T-helper 1 cell (primary cell): ENCODE results near the gene CCNY.

Experiments
- DNase-seq, 5 donors: peaks; one replicate each; pipeline ENCODE4 v3.0.0-alpha.2; 2012 to 2020

The CCNY gene

GRCh38 chr10:35565602-35566081 is 229.3 kb downstream of the CCNY start:
- no peak for DNase-seq

DNA sequence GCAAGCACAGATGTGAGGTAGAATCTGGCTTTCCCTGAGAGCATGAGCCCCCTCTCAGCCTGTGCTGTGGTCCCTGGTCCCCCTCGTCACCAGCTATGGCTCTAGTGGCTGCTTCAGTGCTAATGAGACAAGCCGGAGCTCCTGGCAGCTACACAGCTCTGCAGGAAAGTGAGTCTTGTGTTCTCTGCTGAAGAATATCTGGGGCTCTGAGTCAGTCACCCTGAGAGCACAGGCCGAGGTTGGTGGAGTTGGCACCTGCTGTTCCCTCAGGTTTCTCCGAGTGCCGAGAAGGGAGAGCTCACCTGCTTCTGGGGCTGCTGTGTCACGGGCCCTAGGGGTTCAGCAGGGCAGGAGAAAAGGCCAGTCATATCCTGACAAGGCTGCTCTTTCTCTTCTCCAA is 231.6 kb downstream of the CCNY start:
- no peak for DNase-seq

DNA sequence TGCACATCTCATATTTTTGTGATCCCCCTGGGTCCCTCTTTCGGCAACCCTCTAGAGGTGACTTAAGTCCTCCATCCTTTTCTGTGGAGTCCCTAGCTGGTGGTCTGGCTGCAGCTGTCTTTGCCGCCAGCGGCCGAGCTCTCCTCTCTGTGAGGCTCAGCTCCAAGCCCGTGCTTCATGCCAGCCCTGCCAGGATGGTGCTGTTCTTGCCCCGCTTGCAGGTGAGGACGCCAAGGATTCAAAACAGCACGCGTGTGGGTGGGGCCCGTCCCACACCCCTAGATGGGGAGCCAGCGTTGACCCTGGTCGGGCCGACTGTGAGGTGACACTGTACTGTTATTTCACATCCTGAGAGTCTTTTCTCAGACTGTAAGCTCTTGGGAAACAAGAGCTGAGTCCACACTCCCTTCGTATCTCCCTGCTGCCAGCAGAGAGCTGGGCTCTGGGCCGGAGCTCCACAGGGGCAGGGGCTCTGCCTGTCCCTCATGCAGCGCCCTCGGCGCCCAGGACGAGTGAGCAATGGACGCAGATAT is 232.2 kb downstream of the CCNY start:
- no peak for DNase-seq

DNA sequence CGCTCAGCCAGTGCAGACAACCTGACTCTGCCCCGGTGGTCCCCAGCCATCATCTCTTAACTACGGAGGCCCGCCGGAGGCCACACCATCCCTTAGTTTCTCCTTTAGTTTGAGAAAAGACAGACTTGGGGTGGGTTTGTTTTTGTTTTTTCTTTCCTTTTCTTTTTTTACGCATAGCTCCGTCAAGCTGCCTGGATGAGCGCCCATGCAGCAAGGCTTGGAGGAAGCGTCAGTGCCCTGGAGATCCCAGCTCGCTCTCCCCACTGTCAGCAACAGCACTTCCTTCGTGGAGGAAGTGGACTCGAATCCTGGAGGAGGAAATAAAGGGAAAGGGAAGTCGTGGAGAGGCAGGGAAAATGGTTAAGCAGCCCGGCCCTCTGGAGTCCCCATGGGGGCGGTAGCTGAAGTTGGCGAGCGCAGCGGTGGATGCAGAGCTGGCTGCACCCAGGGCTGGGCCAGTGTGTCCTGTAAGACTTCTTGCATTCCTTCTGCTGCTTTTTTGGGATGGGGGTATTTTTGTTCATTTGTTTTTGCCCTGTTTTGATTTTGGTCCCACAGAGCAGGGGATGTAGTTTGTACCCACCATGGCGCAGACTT is 232.9 kb downstream of the CCNY start:
- DNase-seq: no peak

- no peak for DNase-seq
These were observed 233.5 kb downstream of the CCNY start for GRCh38 chr10:35569836-35570235.

DNA sequence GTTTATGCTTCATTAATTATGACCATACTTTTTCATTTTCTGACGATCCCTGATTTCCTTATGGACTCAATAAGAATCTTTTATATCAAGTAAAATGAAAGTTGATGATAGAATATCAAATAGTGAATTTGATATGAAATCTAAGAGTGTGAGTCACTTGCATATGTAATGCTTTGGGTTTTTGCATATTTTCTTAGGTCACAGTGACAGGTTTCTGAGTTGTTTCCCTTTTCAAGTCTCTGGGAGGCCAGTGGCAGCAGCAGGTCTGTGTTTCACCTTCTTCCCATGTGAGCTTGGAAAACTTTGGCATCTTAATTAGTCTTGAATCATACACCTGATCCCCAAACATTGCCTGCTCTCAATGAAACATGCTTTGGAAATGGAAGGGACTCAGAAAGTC is 234.1 kb downstream of the CCNY start:
- no peak for DNase-seq

- no peak for DNase-seq
These were observed 236.3 kb downstream of the CCNY start for GRCh38 chr10:35572583-35572982.

DNA sequence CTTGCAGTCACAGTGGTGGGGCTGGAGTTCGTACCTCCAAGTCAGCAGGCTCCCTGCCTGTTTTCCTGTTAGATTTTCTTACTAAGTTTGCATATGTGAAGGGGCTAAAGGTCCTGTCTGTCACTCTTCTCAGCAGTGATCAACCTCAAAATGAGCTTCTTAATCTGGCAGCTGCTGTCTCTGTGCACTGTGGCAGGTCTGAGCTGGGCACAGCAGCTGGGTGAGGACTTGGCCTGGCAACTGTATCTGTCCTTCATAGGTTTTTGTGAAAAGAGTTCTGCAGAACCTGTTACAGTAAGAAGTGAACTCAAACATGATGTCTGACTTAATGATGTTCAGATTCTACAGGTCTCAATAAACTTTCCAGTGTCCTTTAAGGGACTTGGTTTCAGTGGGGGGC is 237.5 kb downstream of the CCNY start:
- no peak for DNase-seq

DNA sequence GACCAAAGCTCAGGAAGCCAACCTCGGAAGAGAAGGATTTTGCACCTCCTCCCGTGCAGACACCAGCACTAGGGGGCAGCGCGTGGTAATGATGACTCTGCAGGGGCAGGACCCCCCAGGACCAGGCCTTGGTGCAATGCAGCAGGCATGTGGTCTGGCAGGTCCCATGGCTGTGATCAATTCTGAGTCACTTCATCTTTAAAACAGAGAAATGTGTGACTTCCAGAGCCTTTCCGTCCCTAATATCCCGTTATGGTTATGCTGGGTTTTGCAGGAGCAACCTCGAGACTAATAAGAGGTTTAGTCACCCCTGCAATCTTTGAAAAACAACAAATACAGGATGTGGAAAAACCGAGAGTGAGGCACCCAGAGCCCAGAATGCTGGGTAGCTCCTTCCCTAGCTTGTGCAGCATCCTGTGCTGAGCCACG is 238.6 kb downstream of the CCNY start:
- no peak for DNase-seq

- no peak for DNase-seq
These were observed 239.3 kb downstream of the CCNY start for GRCh38 chr10:35575640-35576039.

GRCh38 chr10:35576730-35577129 is 240.4 kb downstream of the CCNY start:
- no peak for DNase-seq

- DNase-seq: no peak
These were observed 241.8 kb downstream of the CCNY start for GRCh38 chr10:35577926-35578617.

DNA sequence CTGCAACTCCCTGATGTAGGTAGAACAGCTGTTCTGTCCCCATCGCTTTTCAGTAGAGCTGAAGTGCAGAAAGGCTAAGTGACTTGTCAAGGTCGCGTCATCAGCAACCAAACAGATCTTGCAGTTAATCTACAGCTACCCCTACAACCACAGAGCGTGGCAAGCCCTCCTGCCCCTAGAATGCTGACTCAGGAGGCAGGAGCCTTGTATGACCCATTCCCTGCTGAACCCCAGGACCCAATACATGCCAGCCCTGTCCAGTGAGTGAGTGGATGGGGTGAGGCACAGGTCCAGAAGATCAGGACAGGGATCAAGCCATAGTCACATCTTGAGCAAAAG is 242.3 kb downstream of the CCNY start:
- DNase-seq: no peak

GRCh38 chr10:35579116-35579515 is 242.8 kb downstream of the CCNY start:
- no peak for DNase-seq

DNA sequence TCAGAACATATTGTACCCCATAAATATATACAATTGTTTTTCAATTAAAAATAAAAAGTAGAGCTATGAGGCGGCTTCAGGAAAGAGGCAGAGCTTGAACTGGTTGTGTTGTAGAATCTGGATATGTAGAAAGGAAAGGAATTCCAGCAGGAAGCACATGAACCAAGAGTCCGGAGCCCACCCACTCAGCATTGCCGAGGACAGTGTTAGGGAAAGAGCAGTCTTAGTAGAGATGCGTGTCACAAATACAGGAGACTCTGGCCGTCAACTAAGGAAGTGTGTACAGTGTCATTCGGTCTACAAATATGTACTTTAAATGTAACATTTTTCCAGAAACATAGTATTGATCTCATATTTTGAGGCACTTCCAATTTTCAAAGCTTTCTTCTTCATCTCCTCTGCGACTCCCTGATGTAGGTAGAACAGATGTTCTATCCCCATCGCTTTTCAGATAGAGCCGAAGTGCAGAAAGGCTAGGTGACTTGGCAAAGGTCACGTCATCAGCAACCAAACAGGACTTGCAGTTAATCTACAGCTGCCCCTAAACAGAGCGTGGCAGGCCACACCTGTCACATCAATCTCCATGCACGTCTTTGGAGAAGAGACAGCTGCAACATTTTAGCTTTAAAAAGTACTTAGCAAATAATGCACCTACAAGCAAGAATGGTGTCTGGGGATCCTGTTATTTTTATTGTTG is 243.6 kb downstream of the CCNY start:
- no peak for DNase-seq

- DNase-seq: no peak
These were observed 244.1 kb downstream of the CCNY start for GRCh38 chr10:35580423-35580770.

DNA sequence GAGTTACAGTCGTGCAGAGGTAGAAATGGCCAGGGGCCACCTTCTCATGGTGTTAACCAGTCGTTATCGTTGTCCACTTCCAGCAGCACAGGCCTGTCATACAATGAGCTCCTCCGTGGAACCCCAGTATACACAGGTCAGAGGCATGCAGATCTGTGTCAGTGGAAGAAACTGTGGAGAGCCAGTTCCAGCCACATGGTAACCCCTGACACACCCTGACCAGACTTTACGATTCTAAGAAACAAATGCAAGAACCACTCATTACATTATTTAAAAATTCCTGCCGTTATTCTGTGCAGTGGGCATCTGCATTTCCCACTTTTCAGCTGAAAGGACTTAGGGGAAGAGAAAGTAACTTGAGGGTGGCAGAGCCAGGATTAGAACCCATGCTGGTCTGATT is 245.3 kb downstream of the CCNY start:
- no peak for DNase-seq

DNA sequence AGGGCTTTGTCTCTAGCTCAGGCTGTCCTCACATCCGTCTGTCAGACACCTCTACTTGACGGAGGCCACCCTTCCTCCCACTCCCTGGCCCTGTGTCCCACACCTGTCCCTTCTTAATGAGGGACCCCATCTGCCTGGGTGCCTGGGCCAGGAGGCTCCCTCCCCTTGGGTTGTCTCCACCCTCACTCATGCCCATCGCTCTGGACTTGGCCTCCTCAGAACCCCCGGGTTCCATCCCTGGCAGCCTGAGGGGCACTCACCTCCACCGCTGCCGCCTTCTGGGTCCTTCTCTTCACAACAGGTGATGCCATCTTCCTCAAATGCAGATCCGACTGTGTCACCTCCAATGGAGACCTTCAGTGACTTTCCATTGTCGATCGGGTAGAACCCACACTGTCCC is 248.6 kb downstream of the CCNY start:
- no peak for DNase-seq

GRCh38 chr10:35585356-35585755 is 249.0 kb downstream of the CCNY start:
- DNase-seq: no peak

- DNase-seq: no peak
These were observed 249.7 kb downstream of the CCNY start for GRCh38 chr10:35585903-35586535.

DNA sequence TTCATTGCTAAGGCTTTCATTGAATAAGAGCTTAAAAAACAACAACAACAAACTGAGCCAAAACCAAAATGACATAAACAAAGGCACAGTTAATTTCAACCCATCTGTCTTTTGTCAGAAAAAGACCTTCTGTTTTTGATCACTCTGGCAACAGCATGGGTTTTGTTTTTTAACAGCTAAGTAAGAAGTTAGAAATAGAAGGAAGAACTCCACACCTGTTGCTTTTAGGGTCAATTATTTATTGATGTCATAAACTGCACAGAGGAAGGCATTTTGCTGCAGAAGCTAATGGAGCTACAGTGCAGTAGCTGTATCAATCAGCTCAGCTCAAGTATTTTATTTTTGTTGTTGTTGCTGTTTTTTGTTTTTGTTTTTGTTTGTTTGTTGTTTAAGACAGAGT is 252.5 kb downstream of the CCNY start:
- DNase-seq: no peak

- DNase-seq: no peak
These were observed 256.1 kb downstream of the CCNY start for GRCh38 chr10:35592441-35592840.
